ENCODE results near the gene KIAA0586.

The KIAA0586 gene

DNA sequence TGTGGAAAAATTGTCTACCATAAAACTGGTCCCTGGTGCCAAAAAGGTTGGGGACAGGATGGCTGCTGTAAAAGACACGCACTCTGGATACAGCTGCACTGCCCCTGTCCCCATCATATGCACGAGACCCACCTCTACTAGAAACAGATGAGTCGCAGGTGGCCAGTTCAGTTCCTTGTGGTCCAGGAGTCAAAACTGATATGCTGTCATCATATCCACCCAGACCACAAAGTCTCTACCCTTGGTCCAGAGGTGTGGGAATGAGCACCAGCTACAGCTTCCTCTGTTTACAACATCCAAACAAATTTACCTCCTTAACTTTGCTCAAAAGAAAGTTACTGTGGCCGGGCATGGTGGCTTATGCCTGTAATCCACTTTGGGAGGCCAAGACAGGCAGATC is 166.5 kb downstream of the KIAA0586 start:
- H3K27me3 ChIP-seq (ENCODE audit: insufficient read depth, poor library complexity, severe bottlenecking), result peaks cover 4% of the 10 kb centered on the region
- H3K4me1 ChIP-seq (ENCODE audit: insufficient read depth, poor library complexity, severe bottlenecking), result no peaks in the 10 kb centered on the region
- no peaks in the 10 kb centered on the region for H3K9me3 ChIP-seq (ENCODE audit: severe bottlenecking)
- H3K27ac ChIP-seq (ENCODE audit: poor library complexity, severe bottlenecking), result no peak overlapping the region
- H3K4me3 ChIP-seq (ENCODE audit: severe bottlenecking), result no peak overlapping the region
- ATAC-seq (ENCODE audit: low read depth) (no peak), DNase-seq (ENCODE audit: low spot score) (no peak)
- no peaks in the 10 kb centered on the region for H3K36me3 ChIP-seq (ENCODE audit: low read depth)
- TF ChIP-seq, protein P1, sequence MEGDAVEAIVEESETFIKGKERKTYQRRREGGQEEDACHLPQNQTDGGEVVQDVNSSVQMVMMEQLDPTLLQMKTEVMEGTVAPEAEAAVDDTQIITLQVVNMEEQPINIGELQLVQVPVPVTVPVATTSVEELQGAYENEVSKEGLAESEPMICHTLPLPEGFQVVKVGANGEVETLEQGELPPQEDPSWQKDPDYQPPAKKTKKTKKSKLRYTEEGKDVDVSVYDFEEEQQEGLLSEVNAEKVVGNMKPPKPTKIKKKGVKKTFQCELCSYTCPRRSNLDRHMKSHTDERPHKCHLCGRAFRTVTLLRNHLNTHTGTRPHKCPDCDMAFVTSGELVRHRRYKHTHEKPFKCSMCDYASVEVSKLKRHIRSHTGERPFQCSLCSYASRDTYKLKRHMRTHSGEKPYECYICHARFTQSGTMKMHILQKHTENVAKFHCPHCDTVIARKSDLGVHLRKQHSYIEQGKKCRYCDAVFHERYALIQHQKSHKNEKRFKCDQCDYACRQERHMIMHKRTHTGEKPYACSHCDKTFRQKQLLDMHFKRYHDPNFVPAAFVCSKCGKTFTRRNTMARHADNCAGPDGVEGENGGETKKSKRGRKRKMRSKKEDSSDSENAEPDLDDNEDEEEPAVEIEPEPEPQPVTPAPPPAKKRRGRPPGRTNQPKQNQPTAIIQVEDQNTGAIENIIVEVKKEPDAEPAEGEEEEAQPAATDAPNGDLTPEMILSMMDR (IDR thresholded peaks at IDR 0.05; ENCODE audit: poor library complexity, severe bottlenecking), result no peak

DNA sequence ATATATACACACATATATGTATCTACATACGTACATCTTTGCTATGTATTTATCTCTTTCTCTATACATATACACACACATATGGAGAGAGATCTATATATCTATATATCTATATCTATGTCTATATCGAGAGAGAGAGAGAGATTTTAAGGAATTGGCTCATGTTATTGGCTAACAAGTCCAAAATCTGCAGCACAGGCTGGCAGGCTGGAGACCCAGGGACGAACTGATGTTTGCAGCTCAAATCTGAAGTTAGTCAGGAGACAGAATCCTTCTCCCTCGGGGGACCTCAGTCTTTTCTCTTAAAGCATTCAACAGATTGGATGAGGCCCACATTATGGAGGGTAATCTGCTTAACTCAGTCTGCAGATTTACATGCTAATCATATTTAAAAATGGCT is 169.5 kb downstream of the KIAA0586 start:
- H3K27ac ChIP-seq (ENCODE audit: poor library complexity, severe bottlenecking), result no peak overlapping the region
- no peaks in the 10 kb centered on the region for H3K36me3 ChIP-seq (ENCODE audit: low read depth)
- H3K4me1 ChIP-seq (ENCODE audit: insufficient read depth, poor library complexity, severe bottlenecking), result no peaks in the 10 kb centered on the region
- ATAC-seq (ENCODE audit: low read depth) (no peak), DNase-seq (ENCODE audit: low spot score) (no peak)
- TF ChIP-seq, protein P1 (IDR thresholded peaks at IDR 0.05; ENCODE audit: poor library complexity, severe bottlenecking), result no peak
- no peak overlapping the region for H3K4me3 ChIP-seq (ENCODE audit: severe bottlenecking)
- no peaks in the 10 kb centered on the region for H3K9me3 ChIP-seq (ENCODE audit: severe bottlenecking)
- H3K27me3 ChIP-seq (ENCODE audit: insufficient read depth, poor library complexity, severe bottlenecking), result no peaks in the 10 kb centered on the region

DNA sequence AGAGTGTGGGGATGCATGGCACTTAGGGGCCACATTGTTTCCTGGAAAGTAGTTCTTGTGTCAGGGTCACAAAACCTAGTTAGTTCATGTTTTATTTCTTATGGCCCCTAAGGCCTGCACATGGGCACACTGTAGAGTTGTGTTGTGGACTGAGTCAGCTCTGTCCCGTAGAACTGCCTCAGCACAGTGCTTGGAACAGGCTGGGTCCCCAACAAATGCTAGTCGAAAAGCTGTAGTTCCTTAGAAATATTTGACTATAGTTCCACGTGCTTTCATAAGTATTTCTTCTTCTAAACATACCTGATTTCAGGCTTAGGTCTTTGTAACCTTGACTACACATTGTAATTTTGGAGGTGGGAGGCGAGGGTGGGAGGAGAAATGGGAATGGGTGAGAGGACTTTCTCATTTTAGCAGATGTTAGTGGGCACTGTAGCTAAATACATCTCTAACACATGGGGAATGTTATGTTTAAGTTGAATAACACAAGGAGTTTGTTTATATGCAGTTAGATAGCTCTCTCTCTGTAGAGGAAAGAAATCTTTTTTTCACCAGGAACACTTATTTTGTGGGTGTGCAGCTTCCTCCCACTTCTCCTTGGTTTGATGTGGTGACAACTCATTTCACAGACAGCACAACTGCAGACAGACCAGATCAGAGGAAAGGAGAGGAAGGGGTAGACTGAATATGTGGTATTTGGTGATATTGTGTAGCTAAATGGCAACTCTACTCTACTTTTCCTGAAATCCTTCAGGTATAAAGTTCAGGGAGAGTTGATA is 170.7 kb downstream of the KIAA0586 start:
- Histone ChIP-seq H3K9me3 (ENCODE audit: severe bottlenecking) (no peaks in the 10 kb centered on the region), H3K4me1 (ENCODE audit: insufficient read depth, poor library complexity, severe bottlenecking) (no peaks in the 10 kb centered on the region), H3K4me3 (ENCODE audit: severe bottlenecking) (no peak overlapping the region), H3K27ac (ENCODE audit: poor library complexity, severe bottlenecking) (no peak overlapping the region), H3K36me3 (ENCODE audit: low read depth) (no peaks in the 10 kb centered on the region), H3K27me3 (ENCODE audit: insufficient read depth, poor library complexity, severe bottlenecking) (no peaks in the 10 kb centered on the region)
- TF ChIP-seq, protein P1 (IDR thresholded peaks at IDR 0.05; ENCODE audit: poor library complexity, severe bottlenecking), result no peak
- no peak for ATAC-seq (ENCODE audit: low read depth)
- no peak for DNase-seq (ENCODE audit: low spot score)

DNA sequence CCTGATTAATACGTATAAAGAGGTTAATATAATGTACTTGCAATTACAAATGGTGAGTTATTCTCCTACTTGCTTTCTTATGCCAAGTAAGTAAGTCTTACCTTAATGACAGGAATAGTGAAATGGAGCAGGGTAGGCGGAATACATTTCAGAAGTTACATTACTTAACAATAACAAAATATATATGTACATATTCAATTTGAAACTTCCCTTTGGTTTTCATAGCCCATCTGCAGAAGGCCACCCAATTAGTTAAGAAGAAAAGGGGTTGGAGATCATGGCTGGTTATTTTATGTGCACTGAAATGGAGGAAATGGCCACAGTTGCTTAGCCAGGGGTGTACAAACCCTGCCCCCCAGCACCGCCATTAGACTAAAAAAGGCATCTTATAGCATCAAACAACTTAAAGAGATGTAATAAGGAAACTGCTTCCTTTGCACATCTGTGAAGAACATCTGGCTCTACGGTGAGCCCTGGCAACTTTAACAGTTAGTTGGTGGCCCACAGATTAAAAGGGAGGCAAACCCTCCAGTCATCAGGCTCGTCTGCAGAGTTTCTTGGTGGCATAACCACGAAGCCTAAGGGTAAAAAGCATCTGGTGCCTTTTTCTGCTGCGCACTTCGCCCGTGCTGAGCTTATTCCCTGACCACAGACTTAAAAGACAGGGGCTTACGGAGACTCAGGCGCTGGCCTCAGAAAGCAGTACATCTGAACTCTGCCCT is 171.4 kb downstream of the KIAA0586 start:
- no peak for DNase-seq (ENCODE audit: low spot score)
- no peak; the same call in 2 of the 3 replicates for ATAC-seq (ENCODE audit: low read depth)
- TF ChIP-seq, protein P1 (IDR thresholded peaks at IDR 0.05; ENCODE audit: poor library complexity, severe bottlenecking), result no peak
- Histone ChIP-seq H3K27me3 (ENCODE audit: insufficient read depth, poor library complexity, severe bottlenecking) (no peaks in the 10 kb centered on the region), H3K27ac (ENCODE audit: poor library complexity, severe bottlenecking) (no peak overlapping the region), H3K4me1 (ENCODE audit: insufficient read depth, poor library complexity, severe bottlenecking) (no peaks in the 10 kb centered on the region), H3K9me3 (ENCODE audit: severe bottlenecking) (no peaks in the 10 kb centered on the region), H3K4me3 (ENCODE audit: severe bottlenecking) (no peak overlapping the region), H3K36me3 (ENCODE audit: low read depth) (no peaks in the 10 kb centered on the region)

DNA sequence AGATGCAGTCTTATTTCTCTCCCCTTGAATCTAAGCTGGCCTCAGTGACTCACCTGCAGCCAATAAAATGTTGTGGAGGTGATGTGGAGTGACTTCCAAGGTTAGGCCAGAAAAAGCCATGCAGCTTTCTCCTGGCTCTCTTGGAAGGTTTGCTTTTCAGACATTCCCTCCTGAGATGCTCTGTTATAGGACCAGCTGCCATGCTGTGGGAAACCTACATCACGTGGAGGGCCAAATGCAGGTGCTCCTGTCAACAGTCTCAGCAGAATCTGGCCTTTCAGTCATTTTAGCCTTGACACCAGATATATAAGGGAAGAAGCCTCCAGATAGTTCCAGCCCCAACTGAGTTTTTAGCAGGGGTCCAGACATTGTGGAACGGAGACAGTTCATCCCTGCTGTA is 172.2 kb downstream of the KIAA0586 start:
- H3K27me3 ChIP-seq (ENCODE audit: insufficient read depth, poor library complexity, severe bottlenecking), result no peaks in the 10 kb centered on the region
- H3K4me1 ChIP-seq (ENCODE audit: insufficient read depth, poor library complexity, severe bottlenecking), result no peaks in the 10 kb centered on the region
- TF ChIP-seq, protein P1 (IDR thresholded peaks at IDR 0.05; ENCODE audit: poor library complexity, severe bottlenecking), result no peak
- H3K9me3 ChIP-seq (ENCODE audit: severe bottlenecking), result no peaks in the 10 kb centered on the region
- ATAC-seq (ENCODE audit: low read depth) (no peak), DNase-seq (ENCODE audit: low spot score) (no peak)
- no peak overlapping the region for H3K4me3 ChIP-seq (ENCODE audit: severe bottlenecking)
- no peak overlapping the region for H3K27ac ChIP-seq (ENCODE audit: poor library complexity, severe bottlenecking)
- no peaks in the 10 kb centered on the region for H3K36me3 ChIP-seq (ENCODE audit: low read depth)
